ENCODE results near the gene SPARCL1. TPM values are rescaled to one million over a fixed set of nuclear protein-coding genes. Genes with fewer than 3 reads are reported as not detected.

The SPARCL1 gene
- total and polyA plus RNA-seq, 9 of the 15 experiments (the other 6 are each of a cell fraction or from before 2014, with no cell fraction given) = 0.03 to 0.71 (median 0.05) TPM; not detected in 3

DNA sequence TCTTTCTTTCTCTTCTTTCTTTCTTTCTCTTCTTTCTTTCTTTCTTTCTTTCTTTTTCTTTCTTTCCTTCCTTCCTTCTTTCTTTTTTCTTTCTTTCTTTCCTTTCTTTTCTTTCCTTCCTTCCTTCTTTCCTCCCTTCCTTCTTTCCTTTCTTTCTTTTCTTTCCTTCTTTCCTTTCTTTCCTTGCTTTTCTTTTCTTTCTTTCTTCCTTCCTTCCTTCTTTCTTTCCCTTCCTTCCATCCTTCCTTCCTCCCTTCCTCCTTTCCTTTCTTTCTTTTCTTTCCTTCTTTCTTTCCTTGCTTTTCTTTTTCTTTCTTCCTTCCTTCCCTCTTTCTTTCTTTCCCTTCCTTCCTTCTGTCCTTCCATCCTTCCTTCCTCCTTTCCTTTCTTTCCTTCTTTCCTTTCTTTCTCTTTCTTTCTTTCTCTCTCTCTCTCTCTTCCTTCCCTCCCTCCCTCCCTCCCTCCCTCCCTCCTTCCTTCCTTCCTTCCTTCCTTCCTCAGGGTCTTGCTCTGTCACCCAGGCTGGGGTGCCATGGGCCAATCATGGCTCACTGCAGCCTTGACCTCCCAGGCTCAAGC, 13.6 kb upstream of the SPARCL1 start:
- BruUV-seq (replicated peaks) = no TSS peak
- H3K9me3 ChIP-seq (replicated peaks; ENCODE audit: control insufficient read depth, insufficient read depth, low read depth, low read length) = 0 out of 2 replicates have a peak, but pooled peaks cover 2% of the 10 kb centered on the region
- H2AFZ ChIP-seq (ENCODE audit: low read depth, low read length) = no peak overlapping the region
- in situ Hi-C loops (cut with MboI) (no loop called here), intact Hi-C loops (cut with micrococcal nuclease) (loop anchor here (5.0 kb wide), 1 partner anchor 294 kb away; no protein-coding TSS in a partner anchor)
- H3K9me1 ChIP-seq (ENCODE audit: control insufficient read depth, insufficient read depth, low read length) = no peaks in the 10 kb centered on the region
- DNase-seq (ENCODE audit: extremely low read depth in 1 of 4, low spot score in 3 of 4) (no peak), FAIRE-seq (no peak), ATAC-seq (no peak)
- POLR2A ChIA-PET = no interaction called here
- TF ChIP-seq POLR2AphosphoS5 (IDR thresholded peaks at IDR 0.05; ENCODE audit: control insufficient read depth, insufficient read depth, low read depth, low read length) = no peak
- TF ChIP-seq, protein P1, sequence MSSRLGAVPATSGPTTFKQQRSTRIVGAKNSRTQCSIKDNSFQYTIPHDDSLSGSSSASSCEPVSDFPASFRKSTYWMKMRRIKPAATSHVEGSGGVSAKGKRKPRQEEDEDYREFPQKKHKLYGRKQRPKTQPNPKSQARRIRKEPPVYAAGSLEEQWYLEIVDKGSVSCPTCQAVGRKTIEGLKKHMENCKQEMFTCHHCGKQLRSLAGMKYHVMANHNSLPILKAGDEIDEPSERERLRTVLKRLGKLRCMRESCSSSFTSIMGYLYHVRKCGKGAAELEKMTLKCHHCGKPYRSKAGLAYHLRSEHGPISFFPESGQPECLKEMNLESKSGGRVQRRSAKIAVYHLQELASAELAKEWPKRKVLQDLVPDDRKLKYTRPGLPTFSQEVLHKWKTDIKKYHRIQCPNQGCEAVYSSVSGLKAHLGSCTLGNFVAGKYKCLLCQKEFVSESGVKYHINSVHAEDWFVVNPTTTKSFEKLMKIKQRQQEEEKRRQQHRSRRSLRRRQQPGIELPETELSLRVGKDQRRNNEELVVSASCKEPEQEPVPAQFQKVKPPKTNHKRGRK (tag; IDR thresholded peaks at IDR 0.05) = peak; percentile 99
- no peak overlapping the region for H3K4me3 ChIP-seq
- no peaks in the 10 kb centered on the region for H4K20me1 ChIP-seq (replicated peaks; ENCODE audit: control insufficient read depth, insufficient read depth, low read length)
- no peaks in the 10 kb centered on the region for H3K36me3 ChIP-seq (ENCODE audit: control insufficient read depth, insufficient read depth, low read length)
- CTCF ChIA-PET (ENCODE audit: low intra/inter-chr PET ratio) = interaction anchor here (0.7 kb wide), 1 partner anchor 568 kb away, joined by 4 read pairs; no protein-coding TSS in a partner anchor
- no peak overlapping the region for H3K4me2 ChIP-seq (ENCODE audit: insufficient read depth, low read length)
- H3K79me2 ChIP-seq (ENCODE audit: control insufficient read depth, insufficient read depth, low read length) = no peaks in the 10 kb centered on the region
- H3K27me3 ChIP-seq (ENCODE audit: control insufficient read depth in 2 of 2, insufficient read depth in 2 of 2, low read length in 2 of 2) = no peaks in the 10 kb centered on the region; a peak in 1 of 5 replicates
- H3K4me1 ChIP-seq (replicated peaks in 1 of 2; ENCODE audit: control insufficient read depth in 2 of 2, insufficient read depth in 2 of 2, low read length in 2 of 2) = no peaks in the 10 kb centered on the region
- H3K9ac ChIP-seq (ENCODE audit: insufficient read depth in 1 of 2, low read depth in 2 of 2, low read length in 2 of 2) = no peak overlapping the region
- no peak overlapping the region for H3K27ac ChIP-seq (ENCODE audit: extremely low read depth, low read depth, low read length)

Measured in K562 (cell line).